Activated CD4-positive, alpha-beta T cell treated with anti-CD3 and anti-CD28 coated beads, Interleukin-2, amount 50 U/mL, for 1 hour (primary cell): ENCODE results near the gene PSMG1.
"Not testable (repeated sequence)": the region's sequence is repeated elsewhere in the genome, so short reads cannot be mapped to it uniquely, and the experiment has no call there.

ENCODE experiments used
- DNase-seq: peaks from one replicate; pipeline ENCODE4 v3.0.0-alpha.2; 2020

The PSMG1 gene

DNA sequence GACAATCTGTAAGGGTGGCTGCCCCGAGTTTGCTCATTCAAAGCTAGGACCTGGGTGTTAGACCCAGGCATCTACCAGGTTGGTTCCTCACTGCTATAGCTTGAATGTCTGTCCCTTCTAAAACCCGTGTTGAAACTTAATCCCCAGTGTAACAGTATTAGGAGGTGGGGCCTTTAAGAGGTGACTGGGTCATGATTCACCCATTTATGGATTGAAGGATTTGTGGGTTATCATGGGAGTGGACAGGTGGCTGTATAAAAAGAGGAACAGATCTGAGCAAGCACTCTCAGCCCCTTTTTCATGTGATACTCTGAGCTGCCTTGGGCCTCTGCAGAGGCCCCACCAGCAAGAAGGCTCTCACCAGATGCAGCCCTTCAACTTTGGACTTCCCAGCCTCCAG is 29.4 kb downstream of the PSMG1 start:
- no peak for DNase-seq

DNA sequence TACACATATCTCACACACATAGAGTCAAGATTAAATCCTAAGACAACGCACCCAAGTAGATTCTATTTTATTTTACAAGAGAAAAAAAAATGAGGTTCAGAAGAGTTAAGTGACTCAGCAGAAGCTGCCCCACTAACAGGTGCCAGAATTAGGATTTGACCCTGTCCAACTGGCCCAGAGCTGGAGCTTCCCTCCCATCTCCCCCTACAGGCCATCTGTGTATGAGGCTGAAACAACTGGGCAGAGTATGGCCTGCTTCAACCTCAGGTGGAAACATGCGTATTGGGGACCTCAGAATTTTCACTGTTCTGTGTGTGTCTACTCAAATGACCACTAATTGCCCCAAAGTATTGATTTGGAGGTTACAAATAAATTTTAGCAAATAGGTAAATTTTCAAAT is 29.9 kb downstream of the PSMG1 start:
- DNase-seq: no peak

DNA sequence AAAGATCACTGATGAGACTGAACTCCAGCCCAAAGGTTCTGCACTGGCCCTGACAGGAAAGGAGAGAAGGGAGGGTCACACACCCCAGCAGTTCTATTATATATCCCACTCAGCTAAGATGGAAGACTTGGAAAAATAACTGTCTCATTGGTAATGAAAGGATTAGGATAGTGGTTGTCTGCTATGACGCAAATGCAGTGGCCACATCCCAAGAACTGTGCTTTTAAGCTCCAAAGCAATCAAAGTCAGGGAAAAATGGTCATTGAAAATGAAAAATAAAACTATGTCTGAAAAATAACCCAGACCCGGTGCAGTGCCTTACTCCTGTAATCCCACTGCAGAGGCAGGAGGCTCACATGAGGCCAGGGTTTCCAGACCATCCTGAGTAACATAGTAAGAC is 31.0 kb downstream of the PSMG1 start:
- no peak for DNase-seq

DNA sequence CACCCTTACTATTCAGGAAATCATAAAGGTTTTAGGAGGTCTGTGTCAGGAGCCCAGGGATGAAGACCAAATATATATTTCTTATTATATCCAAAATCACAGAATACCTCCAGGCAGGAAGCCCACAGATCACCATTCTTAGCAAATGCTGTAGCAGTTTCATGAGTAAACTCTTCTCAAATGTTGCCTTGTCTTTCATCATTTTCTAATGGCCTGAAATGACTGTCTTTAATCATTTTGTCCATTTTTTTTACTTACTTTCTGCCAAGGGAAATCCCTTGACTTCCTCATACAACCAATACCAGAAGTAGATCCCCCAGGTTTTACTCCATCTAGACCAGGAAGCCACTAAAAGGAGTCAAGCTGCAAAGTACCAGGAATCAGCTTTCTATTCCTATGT is 32.4 kb downstream of the PSMG1 start:
- DNase-seq: no peak

DNA sequence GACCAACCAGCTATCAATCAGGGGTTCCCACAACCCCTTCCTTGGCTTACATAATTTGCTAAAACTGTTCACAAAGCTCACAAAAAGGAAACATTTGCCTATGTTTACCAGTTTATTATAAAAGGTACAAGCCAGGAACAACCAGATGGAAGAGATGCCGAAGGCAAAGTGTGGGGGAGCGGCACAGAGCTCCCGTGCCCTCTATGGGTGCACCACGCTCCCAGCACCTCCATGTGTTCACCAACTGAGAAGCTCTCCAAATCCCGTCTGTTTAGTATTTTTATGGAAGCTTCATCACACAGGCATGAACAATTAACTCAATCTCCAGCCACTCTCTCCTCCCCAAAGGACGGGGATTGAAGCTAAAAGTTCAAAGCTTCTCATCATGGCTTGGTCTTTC is 32.9 kb downstream of the PSMG1 start:
- no peak for DNase-seq

DNA sequence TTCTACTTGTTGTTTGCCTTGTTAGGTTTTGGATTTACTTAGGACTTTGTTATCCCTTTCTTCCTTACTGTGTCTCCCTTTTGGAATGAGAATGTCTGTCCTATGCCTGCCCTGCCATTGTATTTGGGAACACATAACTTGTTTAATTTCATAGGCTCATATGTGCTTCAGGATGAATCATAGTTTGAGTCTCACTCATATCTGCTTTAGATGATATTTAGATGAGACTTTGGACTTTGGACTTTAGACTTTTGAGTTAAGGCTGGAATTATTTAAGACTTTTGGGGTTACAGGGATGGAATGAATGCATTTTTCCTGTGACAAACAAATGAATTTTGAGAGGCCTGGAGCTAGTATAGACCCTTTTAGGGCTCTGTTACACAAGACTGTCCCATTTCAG is 33.4 kb downstream of the PSMG1 start:
- no peak for DNase-seq

DNA sequence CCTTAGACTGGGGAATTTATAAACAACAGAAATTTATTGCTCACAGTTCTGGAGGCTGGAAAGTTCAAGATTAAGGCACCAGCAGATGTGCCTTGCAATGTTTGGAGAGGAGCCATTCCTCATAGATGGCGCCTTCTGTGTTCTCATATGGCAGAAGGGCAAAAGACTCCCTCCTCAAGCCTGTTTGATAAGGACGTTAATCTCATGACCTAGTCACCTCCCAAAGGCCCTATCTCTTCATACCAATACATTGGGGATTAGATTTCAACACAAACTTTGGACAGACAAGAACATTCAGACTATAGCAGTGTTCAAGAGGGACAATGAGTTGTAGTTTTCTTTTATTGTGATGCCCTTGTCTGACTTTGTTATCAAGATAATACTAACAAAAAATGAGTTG is 34.3 kb downstream of the PSMG1 start:
- no peak for DNase-seq

DNA sequence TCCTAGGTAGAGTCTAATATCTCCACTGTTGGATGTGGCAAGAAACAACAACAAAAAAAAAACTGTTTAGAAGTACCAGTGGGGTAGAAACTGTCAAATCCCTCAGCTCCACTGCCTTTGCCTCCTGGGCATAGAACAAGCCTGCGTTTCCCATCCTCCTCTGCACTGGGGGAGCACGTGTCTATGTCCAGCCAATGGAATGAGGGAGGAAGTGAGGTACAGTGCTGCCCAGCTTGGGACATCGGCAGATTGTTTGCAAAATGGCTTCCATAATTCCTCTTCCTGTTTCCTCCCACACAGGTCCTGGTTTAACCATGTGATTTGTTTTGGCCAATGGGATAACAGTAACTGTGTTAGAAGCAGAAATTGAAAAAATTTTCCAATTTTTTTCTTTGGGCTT is 39.1 kb downstream of the PSMG1 start:
- no peak for DNase-seq

DNA sequence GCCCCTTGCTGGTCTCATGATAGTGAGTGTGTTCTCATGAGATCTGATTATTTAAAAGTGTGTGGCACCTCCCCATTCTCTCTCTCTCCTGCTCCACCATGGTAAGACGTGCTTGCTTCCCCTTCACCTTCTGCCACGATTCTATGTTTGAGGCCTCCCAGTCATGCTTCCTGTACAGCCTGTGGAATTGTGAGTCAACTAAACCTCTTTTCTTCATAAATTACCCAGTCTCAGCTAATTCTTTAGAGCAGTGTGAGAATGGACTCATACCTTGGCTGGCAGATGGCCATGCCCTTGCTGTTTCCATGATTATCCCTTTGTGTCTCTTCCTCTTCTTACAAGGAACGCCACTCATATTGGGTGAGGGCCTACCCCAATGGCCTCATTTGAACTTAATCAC is 40.3 kb downstream of the PSMG1 start:
- DNase-seq: no peak

DNA sequence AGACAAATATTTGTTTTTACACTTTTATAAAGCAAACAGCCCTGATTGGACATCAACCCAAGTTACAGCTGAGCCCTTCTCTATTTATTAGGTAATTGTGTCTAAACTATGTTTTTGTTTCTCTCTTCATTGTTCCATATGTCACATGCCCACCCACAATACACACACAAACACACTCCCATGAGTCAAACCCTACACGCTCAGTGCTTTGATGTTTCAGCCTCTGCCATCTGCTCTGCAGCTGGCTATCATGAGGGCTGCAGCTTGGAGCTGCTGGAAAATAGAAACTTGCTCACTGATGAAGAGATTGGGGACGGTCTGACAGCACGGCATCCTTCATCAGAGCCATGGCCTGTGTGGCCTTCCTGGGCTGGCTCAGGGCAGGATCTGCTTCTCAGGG is 41.7 kb downstream of the PSMG1 start:
- DNase-seq: no peak

DNA sequence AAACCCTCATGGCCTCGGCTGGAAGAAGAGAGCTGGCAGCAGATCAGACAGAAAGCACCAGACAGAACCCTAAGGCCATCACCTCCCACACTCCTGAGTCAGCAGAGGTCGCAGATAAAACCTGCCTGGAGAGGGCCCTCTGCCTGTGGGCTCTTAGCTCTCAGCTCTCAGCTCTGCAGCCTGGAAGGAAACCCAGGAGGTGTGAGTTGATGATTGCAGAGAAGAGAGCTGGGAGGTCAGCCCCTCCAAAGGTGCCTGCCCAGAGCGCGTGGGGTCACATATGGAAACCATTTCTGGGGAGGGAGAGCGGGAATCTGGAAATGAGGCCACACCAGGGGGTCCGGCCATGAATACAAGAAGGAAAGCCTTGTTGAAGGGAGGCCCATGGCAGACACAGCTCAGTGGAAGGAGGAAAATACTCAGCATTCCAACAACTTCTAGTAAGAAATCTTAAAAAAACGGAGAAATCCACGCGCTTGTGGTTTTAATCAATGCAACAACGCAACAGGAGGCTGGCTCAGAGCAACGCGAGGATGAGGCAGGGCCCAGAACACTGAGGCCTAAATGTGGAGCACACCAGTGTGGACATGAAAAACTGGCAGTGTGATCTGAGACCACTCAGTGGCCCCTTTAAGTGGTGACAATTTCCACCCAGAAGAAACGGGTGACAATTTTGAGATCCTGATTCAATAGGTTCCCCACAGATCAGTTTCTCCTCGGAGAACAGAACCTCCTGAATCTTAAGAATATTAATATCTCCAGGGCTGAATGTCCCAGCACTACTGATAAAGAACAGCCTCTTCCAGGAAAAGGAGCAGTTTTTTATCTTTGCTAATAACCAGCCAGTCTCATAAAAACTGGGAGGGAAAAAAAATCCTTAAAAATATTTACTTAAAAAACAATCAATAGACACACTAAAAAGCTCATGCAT is 45.7 kb downstream of the PSMG1 start:
- DNase-seq: no peak

DNA sequence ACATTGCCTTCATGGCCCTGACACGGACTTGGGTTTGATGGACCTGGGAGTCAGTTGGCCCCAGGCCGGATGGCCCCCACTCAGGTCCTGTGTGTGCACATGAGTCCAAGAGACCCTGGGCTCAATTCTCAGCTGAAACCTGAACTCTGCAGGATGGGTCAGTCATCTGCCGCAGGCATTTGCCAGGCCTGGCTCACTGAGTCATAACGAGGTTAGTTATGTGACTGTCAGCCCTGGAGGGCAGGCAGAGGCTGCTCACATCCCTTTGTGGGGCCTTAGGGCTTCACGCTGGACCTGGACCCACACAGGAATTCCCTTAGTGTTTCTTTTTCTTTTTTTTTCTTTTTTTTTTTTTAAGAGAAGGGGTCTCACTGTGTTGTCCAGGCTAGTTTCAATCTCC is 46.5 kb downstream of the PSMG1 start:
- no peak for DNase-seq

DNA sequence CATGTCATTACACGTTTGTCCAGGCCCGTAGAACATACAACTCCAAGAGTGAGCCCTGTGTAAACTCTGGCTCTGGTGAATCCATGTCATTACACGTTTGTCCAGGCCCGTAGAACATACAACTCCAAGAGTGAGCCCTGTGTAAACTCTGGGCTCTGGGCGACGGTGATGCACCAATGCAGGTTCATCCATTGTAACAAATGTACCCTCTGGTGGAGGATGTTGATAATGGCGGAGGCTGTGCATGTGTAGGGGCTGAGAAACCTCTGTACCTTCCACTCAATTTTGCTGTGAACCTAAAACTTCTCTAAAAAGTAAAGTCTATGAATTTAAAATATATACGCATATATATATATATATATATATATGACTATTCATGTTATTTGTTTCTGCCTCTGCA is 47.1 kb downstream of the PSMG1 start:
- not testable (repeated sequence) for DNase-seq

DNA sequence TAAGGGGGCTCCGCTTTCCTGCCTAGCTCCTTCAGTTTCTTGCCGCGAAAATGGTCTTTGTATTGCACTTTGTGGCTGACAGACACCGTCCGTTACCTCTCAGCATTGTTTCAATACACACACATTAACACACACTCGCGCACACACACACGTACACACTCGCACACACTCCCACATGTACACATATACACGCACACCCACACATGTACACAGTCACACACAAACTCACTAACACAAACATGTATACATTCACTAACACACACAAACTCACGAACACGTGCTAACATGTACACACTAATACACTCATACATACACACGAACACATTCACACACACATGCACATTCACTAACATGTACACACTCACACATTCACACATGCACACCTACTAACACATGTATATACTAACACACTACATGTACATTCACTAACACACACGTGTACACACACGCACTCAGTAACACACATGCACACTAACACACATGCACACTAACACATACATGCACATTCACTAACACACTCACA is 48.9 kb downstream of the PSMG1 start:
- DNase-seq: no peak

DNA sequence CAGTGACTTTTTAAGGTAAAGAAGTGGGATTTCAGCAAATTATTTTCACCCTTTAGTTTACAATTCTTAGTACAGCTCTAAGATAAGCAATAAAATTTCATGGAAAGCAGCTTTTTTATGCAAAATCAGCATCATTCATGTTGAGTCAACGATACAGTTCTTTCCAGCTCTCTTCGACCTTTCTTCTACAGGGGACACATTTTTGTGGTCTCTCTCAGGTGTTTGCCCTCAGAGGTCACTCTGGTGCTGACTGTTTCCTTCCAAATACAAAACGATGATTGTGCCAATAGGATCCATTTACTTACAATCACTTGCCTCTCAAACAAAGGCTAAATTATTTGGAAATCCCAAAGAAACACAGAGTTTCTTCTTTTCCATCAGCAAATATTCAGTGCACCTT is 51.0 kb downstream of the PSMG1 start:
- no peak for DNase-seq

DNA sequence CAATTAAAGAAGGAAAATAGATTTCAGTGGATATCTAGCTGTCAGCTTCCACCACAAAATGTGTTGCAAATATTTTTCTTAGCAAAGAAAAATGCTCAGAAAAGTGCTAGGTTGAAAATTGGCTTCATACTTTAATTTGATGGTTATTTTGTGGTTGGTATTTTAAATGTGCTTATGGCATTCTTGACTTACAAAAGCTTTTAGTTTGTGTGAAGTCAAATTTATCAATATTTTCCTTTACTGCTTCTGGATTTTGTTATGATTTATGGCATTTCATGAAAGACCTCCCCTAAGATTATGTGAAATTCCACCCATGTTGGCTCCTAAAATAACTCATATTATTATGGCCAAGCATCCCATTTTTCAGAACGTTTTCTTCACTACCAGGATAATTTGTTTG is 51.5 kb downstream of the PSMG1 start:
- DNase-seq: no peak

DNA sequence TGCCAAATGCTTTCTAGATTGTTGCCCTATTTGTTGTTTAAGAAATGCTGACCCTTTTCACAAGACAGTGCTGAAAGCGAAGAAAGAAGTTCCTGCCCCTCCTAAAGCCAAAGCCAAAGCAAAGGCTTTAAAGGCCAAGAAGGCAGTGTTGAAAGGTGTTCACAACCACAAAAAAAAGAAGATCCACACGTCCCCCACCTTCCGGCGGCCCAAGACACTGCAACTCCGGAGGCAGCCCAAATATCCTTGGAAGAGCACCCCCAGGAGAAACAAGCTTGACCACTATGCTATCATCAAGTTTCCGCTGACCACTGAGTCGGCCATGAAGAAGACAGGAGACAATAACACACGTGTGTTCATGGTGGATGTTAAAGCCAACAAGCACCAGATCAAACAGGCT is 55.7 kb downstream of the PSMG1 start:
- DNase-seq: no peak

DNA sequence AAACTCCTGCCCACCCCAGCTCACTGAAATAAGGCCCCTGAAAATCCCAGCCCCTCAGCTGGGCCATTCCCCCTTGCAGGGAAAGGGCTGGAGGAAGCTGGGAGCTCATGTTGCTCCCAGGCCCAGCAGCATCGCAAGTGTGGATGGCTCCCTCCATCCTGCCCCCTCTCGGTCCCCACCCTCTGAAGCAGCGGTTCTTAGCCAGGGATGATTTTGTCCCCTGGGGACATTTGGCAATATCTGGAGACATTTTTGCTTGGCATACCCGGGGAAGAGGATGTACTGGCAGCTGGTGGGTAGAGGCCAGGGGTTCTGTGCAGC is 56.8 kb downstream of the PSMG1 start:
- DNase-seq: no peak

DNA sequence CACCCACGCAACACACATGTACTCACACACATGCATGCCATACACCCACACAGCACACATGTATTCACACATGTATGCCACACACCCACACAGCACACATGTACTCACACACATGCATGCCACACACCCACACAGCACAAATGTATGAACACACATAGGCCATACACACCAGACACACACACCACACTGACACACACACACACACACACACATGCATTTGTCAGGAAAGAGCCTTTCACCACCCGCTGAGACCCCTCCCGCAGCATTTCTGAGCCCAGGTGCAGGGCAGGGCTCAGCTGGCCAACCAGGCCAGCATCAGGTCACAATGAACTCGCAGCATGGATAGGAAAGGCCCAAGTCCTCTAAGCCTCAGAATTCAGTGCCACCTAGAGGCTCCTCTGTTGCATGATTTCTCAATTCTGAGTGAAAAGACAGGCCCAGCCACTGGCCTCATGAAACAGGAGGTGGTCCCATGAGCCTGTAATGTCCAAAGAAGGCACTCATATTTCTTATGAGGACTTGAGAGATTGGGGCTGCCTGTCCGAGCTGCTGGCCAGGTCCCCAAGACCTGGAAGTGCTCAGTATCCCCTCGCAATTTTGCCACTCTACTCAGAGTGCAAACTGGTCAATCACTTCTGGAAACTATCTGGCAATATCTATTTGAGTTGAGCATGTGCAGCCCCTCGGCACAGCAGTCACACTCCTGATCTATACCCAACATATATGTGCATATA is 57.3 kb downstream of the PSMG1 start:
- no peak for DNase-seq
